HFFc6 (cell line): ENCODE data around the gene GSX2. TPM values are rescaled to one million over a fixed set of nuclear protein-coding genes. Genes with fewer than 3 reads are reported as not detected.

Experiments used
- DNase-seq: peaks from one replicate; pipeline ENCODE4 v3.0.0-alpha.2; 2018
- H3K27ac Mint-ChIP-seq: 2 replicates; pipeline ENCODE4 v1.8.0; 2020; ENCODE audit warnings: mild to moderate bottlenecking, mixed read lengths
- H3K27me3 Mint-ChIP-seq: 2 replicates; pipeline ENCODE4 v1.8.0; 2021; ENCODE audit warnings: mild to moderate bottlenecking, moderate library complexity, mixed read lengths; ENCODE audit not compliant: insufficient read depth
- H3K36me3 Mint-ChIP-seq: 2 replicates; pipeline ENCODE4 v1.8.0; 2021; ENCODE audit warnings: low read depth, mixed read lengths
- H3K4me1 Mint-ChIP-seq: 2 replicates; pipeline ENCODE4 v1.8.0; 2020; ENCODE audit warnings: low read depth, mixed read lengths
- H3K4me3 Mint-ChIP-seq: 2 replicates; pipeline ENCODE4 v1.8.0; 2020; ENCODE audit warnings: mild to moderate bottlenecking, moderate library complexity, mixed read lengths
- H3K9me3 Mint-ChIP-seq: 2 replicates; pipeline ENCODE4 v1.8.0; 2020; ENCODE audit warnings: mild to moderate bottlenecking, mixed read lengths
- CTCF ChIP-seq: fragments of 200-600 bp; sonication (generic); IDR thresholded peaks from 2 replicates; pipeline ENCODE4 v1.5.0; 2021; ENCODE audit warnings: antibody characterized with exemption, mild to moderate bottlenecking
- total RNA-seq, 6 experiments: library from RNA; stranded (reverse); fragmentation: NEBNext Ultra II Directional; extraction: Animal tissue kit (Norgen Biotek cat#: 25700); gene quantifications; 2 replicates in 1 of 6; 3 replicates in 5 of 6; pipeline ENCODE4 v1.2.3, GENCODE V29; 2021

Gene GSX2
- total RNA-seq, 6 experiments from 2014 or later: not detected

- no peaks in the 10 kb centered on the region for H3K9me3 Mint-ChIP-seq
- DNase-seq: no peak
- peaks cover 70% of the 10 kb centered on the region for H3K27me3 Mint-ChIP-seq
- no peak for TF ChIP-seq CTCF
- peak overlapping the region; percentile 75 for H3K4me3 Mint-ChIP-seq
- H3K27ac Mint-ChIP-seq: no peak overlapping the region
- peaks cover 10% of the 10 kb centered on the region for H3K36me3 Mint-ChIP-seq
- peaks cover 59% of the 10 kb centered on the region for H3K4me1 Mint-ChIP-seq
Measured at GRCh38 chr4:54100595-54101189, 729 bp downstream of the GSX2 start.

- H3K36me3 Mint-ChIP-seq: peaks cover 10% of the 10 kb centered on the region
- peaks cover 66% of the 10 kb centered on the region for H3K27me3 Mint-ChIP-seq
- no peaks in the 10 kb centered on the region for H3K9me3 Mint-ChIP-seq
- no peak for DNase-seq
- no peak for TF ChIP-seq CTCF
- no peak overlapping the region for H3K27ac Mint-ChIP-seq
- H3K4me1 Mint-ChIP-seq: peaks cover 59% of the 10 kb centered on the region
- H3K4me3 Mint-ChIP-seq: peak overlapping the region; percentile 70
Measured at GRCh38 chr4:54101190-54102041, 1.5 kb downstream of the GSX2 start.

- no peak for TF ChIP-seq CTCF
- Mint-ChIP-seq H3K27ac (no peak overlapping the region), H3K27me3 (peaks cover 61% of the 10 kb centered on the region), H3K4me3 (peak overlapping the region; percentile 65; the same call in 1 of the 2 replicates), H3K4me1 (peaks cover 57% of the 10 kb centered on the region), H3K36me3 (peaks cover 10% of the 10 kb centered on the region), H3K9me3 (no peaks in the 10 kb centered on the region)
- no peak for DNase-seq
Measured at GRCh38 chr4:54102531-54103106, 2.7 kb downstream of the GSX2 start.

- no peak for DNase-seq
- Mint-ChIP-seq H3K4me1 (peaks cover 51% of the 10 kb centered on the region), H3K4me3 (peak overlapping the region; percentile 65; the same call in 1 of the 2 replicates), H3K36me3 (peaks cover 10% of the 10 kb centered on the region), H3K9me3 (no peaks in the 10 kb centered on the region), H3K27ac (no peak overlapping the region), H3K27me3 (peaks cover 57% of the 10 kb centered on the region)
- no peak for TF ChIP-seq CTCF
Measured at GRCh38 chr4:54103190-54103574, 3.2 kb downstream of the GSX2 start.

GRCh38 chr4:54104907-54105306, 4.9 kb downstream of the GSX2 start:
- Mint-ChIP-seq H3K4me1 (peaks cover 36% of the 10 kb centered on the region), H3K4me3 (no peak overlapping the region), H3K27ac (no peak overlapping the region), H3K9me3 (no peaks in the 10 kb centered on the region), H3K27me3 (peaks cover 50% of the 10 kb centered on the region), H3K36me3 (peaks cover 10% of the 10 kb centered on the region)
- DNase-seq: no peak
- TF ChIP-seq CTCF: no peak
